ENCODE results near the gene ERGIC2. TPM values are rescaled to one million over a fixed set of nuclear protein-coding genes. Genes with fewer than 3 reads are reported as not detected.

Gene ERGIC2
- total RNA-seq, 4 donors from 2014 or later = 13.7 to 24.8 (median 18.9) TPM

DNA sequence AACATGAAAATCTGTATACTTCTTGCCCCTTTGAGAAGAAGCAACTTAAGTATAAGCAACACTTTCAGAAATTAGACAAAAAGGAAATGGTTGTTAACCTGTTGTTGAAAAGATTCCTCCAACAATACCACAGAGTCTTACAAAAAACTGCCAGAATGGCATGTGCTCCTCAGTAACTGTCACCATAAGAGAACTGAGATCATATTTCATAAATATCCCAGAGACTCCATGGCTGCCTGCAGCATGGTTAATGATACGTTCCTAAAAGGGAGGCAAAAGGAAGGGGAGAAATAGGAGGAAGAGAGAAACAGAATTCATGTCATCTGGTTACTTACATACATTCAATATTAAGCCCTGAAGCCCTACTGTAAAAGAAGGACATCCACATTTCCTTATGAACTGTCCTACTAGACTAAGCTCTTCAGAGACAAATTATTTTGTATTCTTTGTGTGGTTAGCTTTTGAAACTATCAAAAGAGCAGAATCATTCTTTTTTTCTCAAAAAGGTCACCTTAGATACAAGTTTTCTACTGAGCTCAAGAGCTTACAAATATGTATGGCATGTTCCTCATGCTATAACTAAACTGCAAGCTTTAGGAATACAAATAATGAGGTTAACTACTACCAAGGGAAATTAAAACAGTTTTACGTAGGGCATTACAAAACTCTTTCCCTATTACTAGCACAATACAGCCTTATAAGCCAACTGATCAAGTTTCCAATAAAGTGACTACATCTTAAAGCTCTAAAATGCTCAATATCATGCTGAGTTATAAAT lies 37.8 kb downstream of the ERGIC2 start:
- no peaks in the 10 kb centered on the region for H3K4me1 ChIP-seq
- no peak for TF ChIP-seq POLR2A (IDR thresholded peaks at IDR 0.05)
- no peak for TF ChIP-seq CTCF (IDR thresholded peaks at IDR 0.05)
- H3K27ac ChIP-seq = no peak overlapping the region
- H3K27me3 ChIP-seq = no peaks in the 10 kb centered on the region
- no peaks in the 10 kb centered on the region for H3K9me3 ChIP-seq
- H3K36me3 ChIP-seq = peaks cover 0 to 60% (median 0%) of the 10 kb centered on the region in 3 donors
- DNase-seq = no peak
- H3K4me3 ChIP-seq = no peak overlapping the region

GRCh38 chr12:29337325-29337724 lies 43.6 kb downstream of the ERGIC2 start:
- no peak for TF ChIP-seq POLR2A (IDR thresholded peaks at IDR 0.05)
- no peak overlapping the region for H3K27ac ChIP-seq
- H3K4me1 ChIP-seq = no peaks in the 10 kb centered on the region
- no peak for DNase-seq
- H3K36me3 ChIP-seq = peaks cover 0 to 49% (median 0%) of the 10 kb centered on the region in 3 donors
- H3K4me3 ChIP-seq = no peak overlapping the region
- no peaks in the 10 kb centered on the region for H3K27me3 ChIP-seq
- no peaks in the 10 kb centered on the region for H3K9me3 ChIP-seq

DNA sequence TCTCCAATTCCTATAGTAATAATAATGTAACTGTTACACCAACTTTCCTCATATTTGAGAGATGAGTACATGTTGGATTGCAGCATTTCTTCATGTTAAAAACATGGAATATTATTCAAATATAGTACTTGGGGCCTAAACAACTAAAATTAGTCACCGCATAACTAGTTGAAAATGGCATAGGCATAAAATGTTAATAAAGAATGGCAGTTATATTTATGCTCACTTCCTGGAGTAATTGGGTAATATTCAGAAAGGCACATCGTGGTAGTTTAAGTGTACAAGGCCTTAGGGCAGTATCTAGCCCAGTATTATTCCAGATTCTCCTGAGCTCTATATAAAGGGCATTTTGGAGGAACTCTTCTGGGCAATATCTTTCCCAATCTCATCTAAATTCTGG lies 46.0 kb downstream of the ERGIC2 start:
- Histone ChIP-seq H3K36me3 (peaks cover 0 to 25% (median 0%) of the 10 kb centered on the region in 3 donors), H3K27ac (no peak overlapping the region), H3K4me1 (no peaks in the 10 kb centered on the region), H3K9me3 (no peaks in the 10 kb centered on the region), H3K4me3 (no peak overlapping the region), H3K27me3 (no peaks in the 10 kb centered on the region)
- TF ChIP-seq POLR2A (IDR thresholded peaks at IDR 0.05) (no peak), CTCF (IDR thresholded peaks at IDR 0.05) (no peak)
- DNase-seq = no peak

GRCh38 chr12:29333178-29333577 lies 47.8 kb downstream of the ERGIC2 start:
- Histone ChIP-seq H3K4me3 (no peak overlapping the region), H3K27me3 (no peaks in the 10 kb centered on the region), H3K9me3 (no peaks in the 10 kb centered on the region), H3K4me1 (no peaks in the 10 kb centered on the region), H3K36me3 (peaks cover 0 to 15% (median 0%) of the 10 kb centered on the region in 3 donors), H3K27ac (no peak overlapping the region)
- DNase-seq = no peak
- TF ChIP-seq POLR2A (IDR thresholded peaks at IDR 0.05) = no peak
- TF ChIP-seq CTCF (IDR thresholded peaks at IDR 0.05) = no peak

DNA sequence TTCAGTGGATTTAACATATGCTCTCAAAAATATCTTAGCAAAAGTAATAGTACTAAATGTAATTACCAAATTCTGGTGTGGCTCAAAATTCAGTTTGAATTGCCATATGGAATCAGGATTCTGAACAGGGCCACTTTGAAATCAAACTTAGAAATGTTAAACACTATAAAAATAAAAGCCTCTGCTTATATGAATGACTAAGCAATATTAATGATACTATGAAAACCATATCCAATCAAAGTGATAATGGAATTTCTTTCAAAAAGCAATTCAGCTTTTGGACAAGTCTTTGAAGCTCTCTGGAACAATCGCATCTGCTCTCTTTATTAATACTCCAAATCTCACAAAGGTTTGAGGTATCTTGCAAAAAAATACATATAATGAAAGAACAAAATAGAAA lies 51.6 kb downstream of the ERGIC2 start:
- no peak for TF ChIP-seq POLR2A (IDR thresholded peaks at IDR 0.05)
- no peak for TF ChIP-seq CTCF (IDR thresholded peaks at IDR 0.05)
- H3K4me3 ChIP-seq = no peak overlapping the region
- no peaks in the 10 kb centered on the region for H3K27me3 ChIP-seq
- H3K27ac ChIP-seq = no peak overlapping the region
- DNase-seq = no peak
- no peaks in the 10 kb centered on the region for H3K4me1 ChIP-seq
- H3K9me3 ChIP-seq = no peaks in the 10 kb centered on the region
- peaks cover 0 to 6% (median 0%) of the 10 kb centered on the region in 3 donors for H3K36me3 ChIP-seq

DNA sequence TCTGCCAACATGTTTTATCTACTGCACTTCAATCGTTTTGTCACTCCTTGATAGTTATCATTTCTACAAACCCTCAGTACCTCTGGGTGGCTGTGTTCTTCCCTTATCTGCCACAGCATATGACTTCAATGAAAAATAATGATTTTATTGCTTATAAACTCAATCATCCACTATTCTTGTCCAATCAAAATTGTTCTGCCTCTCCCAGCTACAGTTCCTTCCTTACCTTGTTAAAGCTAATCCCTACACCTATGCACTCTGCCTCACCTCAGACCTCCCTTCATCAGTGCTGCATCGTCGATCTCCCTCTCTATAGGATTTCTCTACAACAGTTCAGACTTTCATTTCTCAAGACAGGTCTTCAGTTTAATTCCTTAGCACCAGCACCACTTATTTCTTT lies 58.8 kb downstream of the ERGIC2 start:
- Histone ChIP-seq H3K36me3 (peaks cover 0 to 12% (median 0%) of the 10 kb centered on the region in 3 donors), H3K9me3 (no peaks in the 10 kb centered on the region), H3K27me3 (no peaks in the 10 kb centered on the region), H3K27ac (peak overlapping the region in 1 of 4 donors; percentile 36), H3K4me1 (peaks cover 0 to 16% (median 0%) of the 10 kb centered on the region in 4 donors), H3K4me3 (no peak overlapping the region)
- TF ChIP-seq POLR2A (IDR thresholded peaks at IDR 0.05) (no peak), CTCF (IDR thresholded peaks at IDR 0.05) (peak in 2 of 6 experiments; percentile 5 to 6)
- DNase-seq = no peak
